NCI-H1105 treated with DMSO at 0.1 percent for 48 hours (cell line): ENCODE data around the gene GSTK1.
"Not testable (repeated sequence)": the region's sequence is repeated elsewhere in the genome, so short reads cannot be mapped to it uniquely, and the experiment has no call there.

ENCODE experiments used
- DNase-seq: peaks from one replicate; lab custom pipeline; 2025; lab: John Stamatoyannopoulos, UW

The GSTK1 gene

GRCh38 chr7:143238289-143238980, 24.8 kb upstream of the GSTK1 start:
- no peak for DNase-seq

DNA sequence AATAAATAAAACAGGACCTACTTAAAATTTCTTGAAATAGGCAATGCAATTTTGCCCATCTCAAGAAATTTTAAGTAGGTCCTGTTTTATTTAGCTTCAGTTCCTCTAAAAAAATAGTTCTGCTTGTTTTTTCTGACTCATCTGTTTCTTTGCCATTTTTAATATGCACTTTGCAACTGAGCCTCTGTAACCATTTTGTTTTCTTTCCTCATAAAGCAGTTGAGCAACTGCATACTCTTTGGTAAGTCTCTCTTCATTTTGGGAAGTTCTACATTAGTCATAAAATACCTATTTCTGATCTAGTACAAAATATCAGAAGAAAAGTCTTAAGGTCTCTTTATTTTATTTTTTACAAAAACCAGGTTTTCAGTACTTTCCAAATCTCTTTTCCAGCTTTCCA, 23.4 kb upstream of the GSTK1 start:
- no peak for DNase-seq

- peak; percentile 83 for DNase-seq
Measured at GRCh38 chr7:143240291-143241168, 22.7 kb upstream of the GSTK1 start.

- no peak for DNase-seq
Measured at GRCh38 chr7:143242306-143242705, 20.9 kb upstream of the GSTK1 start.

DNA sequence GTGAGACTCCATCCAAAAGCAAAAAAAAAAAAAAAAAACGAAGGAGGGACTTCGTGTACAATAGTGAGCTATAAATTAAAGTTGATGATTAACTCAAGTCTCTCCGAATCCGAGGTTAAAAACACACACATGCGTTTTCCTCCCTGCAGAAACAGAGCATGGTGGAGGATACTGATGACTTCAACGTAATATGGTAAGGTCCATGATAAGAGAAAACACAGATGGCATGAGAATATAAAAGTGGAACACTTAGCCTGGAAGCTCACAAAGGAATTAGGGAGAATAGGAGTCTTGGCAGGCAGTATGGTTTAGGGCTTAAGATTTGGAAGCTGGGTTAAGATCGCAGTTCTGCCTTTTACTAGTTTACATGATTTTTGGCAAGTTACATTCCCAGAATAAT, 20.1 kb upstream of the GSTK1 start:
- no peak for DNase-seq

- DNase-seq = no peak
Measured at GRCh38 chr7:143243614-143244013, 19.6 kb upstream of the GSTK1 start.

DNA sequence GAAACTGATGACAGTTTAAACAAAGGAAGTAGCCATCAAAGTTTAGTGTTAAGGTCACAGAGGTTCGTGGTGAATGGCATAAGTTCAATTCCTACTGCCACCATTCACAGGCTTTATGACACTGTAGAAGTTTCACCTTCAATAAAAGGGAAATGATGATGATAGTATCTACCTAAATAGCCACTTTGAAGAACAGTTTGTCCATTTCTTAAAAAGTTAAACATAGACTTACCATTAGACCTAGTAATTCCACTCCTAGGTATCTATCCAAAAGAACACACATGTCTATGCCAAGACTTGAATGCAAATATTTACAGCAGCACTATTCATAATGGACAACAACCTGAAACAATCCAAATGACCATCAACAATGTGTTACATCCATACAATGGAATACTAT, 18.9 kb upstream of the GSTK1 start:
- DNase-seq = no peak

DNA sequence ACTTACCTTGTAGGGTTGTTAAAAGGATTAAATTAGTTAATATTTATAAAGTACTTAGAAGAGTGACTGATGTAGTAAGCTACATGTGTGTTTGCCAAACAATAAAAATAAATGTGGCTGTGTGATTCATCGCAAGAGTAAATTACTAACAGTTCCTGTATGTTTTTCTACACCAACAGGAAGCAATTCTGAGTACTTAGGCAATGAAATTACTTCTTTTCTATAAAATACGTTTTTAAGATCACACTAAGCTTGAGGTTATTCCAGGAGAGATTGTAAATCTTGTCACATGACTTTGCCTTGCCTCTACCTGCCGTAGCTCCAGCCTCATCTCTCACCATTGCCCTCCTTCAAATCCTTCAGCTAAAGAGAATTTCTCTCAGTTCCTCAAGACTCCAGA, 18.1 kb upstream of the GSTK1 start:
- no peak for DNase-seq

DNA sequence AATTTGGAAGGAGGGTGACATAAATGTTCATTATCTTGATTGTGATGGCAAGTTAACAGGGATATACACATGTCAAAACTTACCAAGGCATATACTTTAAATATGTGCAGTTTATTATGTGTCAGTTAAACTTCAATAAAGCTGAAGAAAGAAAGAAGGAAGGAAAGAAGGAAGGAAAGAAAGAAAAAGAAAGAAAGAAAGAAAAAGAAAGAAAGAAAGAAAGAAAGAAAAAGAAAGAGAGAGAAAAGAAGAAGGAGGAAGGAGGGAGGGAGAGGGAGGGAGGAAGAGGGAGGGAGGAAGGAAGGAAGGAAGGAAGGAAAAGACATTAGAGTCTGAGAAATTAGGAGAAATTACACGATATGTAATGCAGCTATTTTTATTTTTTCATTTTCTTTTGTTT, 15.9 kb upstream of the GSTK1 start:
- no peak for DNase-seq

GRCh38 chr7:143248761-143249354, 14.4 kb upstream of the GSTK1 start:
- no peak for DNase-seq

- DNase-seq = no peak
Measured at GRCh38 chr7:143250199-143250598, 13.0 kb upstream of the GSTK1 start.

GRCh38 chr7:143250822-143251221, 12.4 kb upstream of the GSTK1 start:
- no peak for DNase-seq

GRCh38 chr7:143252006-143252405, 11.2 kb upstream of the GSTK1 start:
- DNase-seq = no peak

DNA sequence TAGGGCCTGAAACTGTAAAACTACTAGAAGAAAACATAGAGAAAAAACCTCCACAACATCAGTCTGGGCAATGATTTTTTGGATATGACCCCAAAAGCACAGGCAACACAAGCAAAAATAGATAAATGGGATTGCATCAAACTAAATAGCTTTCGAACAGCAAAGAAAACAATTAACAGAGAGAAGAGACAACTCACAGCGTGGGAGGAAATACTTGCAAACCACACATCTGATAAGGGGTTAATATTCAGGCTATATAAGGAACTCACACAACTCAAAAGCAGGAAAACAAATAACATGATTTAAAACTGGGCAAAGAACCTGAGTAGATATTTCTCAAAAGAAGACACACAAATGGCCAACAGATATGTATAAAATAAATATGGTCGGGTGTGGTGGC, 7.7 kb upstream of the GSTK1 start:
- DNase-seq = no peak

- DNase-seq = no peak
Measured at GRCh38 chr7:143256325-143256724, 6.9 kb upstream of the GSTK1 start.

GRCh38 chr7:143256932-143257331, 6.3 kb upstream of the GSTK1 start:
- DNase-seq = no peak

DNA sequence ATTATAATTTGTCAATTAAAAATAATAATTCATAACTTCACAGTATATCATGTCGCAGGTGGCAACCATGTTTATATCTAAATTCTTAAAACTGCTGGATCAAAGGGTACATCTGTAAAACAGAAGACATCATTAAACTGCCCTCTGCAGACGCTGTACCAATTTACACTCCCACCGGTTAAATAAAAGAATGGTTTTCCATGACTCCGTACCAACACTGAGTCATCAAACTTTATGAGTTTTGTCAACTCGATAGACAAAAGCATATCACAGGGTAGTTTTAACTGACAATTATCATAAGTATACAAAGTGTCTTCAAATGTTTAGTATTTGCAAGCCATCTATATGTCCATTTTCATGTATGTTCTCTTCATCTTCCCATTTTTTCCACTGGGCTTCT, 5.7 kb upstream of the GSTK1 start:
- no peak for DNase-seq

- DNase-seq = no peak
Measured at GRCh38 chr7:143258831-143259230, 4.4 kb upstream of the GSTK1 start.

GRCh38 chr7:143259765-143260164, 3.5 kb upstream of the GSTK1 start:
- no peak for DNase-seq

GRCh38 chr7:143261901-143262300, 1.3 kb upstream of the GSTK1 start:
- no peak for DNase-seq

DNA sequence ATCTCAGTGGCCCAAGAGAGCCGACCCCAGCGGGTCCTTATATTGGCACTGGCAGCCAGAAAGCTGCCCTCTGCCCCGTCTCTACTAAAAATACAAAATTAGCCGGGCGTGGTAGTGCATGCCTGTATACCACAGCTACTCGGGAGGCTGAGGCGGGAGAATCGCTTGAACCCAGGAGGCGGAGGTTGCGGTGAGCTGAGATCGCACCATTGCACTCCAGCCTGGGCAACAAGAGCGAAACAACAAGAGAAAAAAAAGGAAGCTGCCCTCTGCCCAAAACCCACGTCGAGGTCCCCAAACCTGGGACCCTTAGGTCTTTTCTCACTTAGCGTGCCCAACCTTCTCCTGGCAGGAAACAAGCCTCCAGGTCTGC, 941 bp downstream of the GSTK1 start:
- DNase-seq = not testable (repeated sequence)

GRCh38 chr7:143265017-143265693, 1.9 kb downstream of the GSTK1 start:
- no peak for DNase-seq

DNA sequence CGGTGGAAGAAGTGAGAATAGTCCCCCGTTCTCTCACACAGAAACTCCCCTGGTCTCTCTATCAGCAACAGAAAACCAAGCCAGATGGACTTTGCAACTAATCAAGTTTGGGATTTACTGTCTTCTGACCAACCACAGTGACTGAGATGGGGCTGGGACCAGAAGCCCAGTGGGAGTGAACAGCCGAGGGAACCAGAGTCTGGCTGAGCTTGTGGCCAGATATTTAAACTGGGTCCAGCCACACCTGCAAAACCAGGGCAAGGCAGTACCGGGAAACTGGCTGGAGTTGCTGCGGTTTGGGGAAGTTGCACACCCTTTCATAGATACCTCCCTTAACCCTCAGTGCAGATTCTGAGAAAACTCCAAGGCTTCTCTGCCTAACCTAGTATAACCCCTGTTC, 6.0 kb downstream of the GSTK1 start:
- DNase-seq = no peak
